Breast epithelium (tissue), 4 donors: Measurements from ENCODE around the gene ZSCAN5A. TPM values are rescaled to one million over a fixed set of nuclear protein-coding genes. Genes with fewer than 3 reads are reported as not detected.

Experiments
- DNase-seq, 2 donors: peaks; one replicate each; pipeline ENCODE4 v3.0.0-alpha.2; 2019; ENCODE audit warnings: low spot score in 2 of 2
- H3K27ac ChIP-seq, 2 donors: fragments of 200-600 bp; sonication (generic) in 1 of 2; one replicate each; pipeline ENCODE4 v1.5.1; 2016 to 2019; ENCODE audit warnings: mild to moderate bottlenecking in 1 of 2
- H3K27me3 ChIP-seq, 2 donors: fragments of 200-600 bp; sonication (generic) in 1 of 2; one replicate each; pipeline versions ENCODE4 v1.5.1 to v1.6.0; 2017 to 2019; ENCODE audit warnings: control low read depth in 1 of 2, mild to moderate bottlenecking in 1 of 2
- H3K36me3 ChIP-seq: fragments of 200-600 bp; one replicate; pipeline ENCODE4 v1.5.1; 2019
- H3K4me1 ChIP-seq, 2 donors: fragments of 200-600 bp; sonication (generic); one replicate each; pipeline ENCODE4 v1.5.1; 2016 to 2019; ENCODE audit warnings: control low read depth in 1 of 2
- H3K4me3 ChIP-seq, 3 donors: fragments of 200-600 bp; sonication (generic); 1 replicate in 2 of 3; 2 replicates in 1 of 3; pipeline ENCODE4 v1.5.1; 2016 to 2019; ENCODE audit warnings: mild to moderate bottlenecking in 3 of 3, moderate library complexity in 2 of 3
- H3K9me3 ChIP-seq, 2 donors: fragments of 200-600 bp; sonication (generic) in 1 of 2; one replicate each; pipeline ENCODE4 v1.5.1; 2016 to 2019; ENCODE audit warnings: control low read depth in 1 of 2
- POLR2A ChIP-seq: fragments of 450-650 bp; IDR thresholded peaks from one replicate; pipeline ENCODE4 v1.6.1; 2016; ENCODE audit warnings: antibody characterized with exemption, mild to moderate bottlenecking, moderate library complexity
- POLR2AphosphoS5 ChIP-seq, 3 donors: sonication (generic); formaldehyde crosslinking; IDR thresholded peaks; one replicate each; pipeline ENCODE4 v1.6.1; 2017; ENCODE audit warnings: antibody characterized with exemption in 3 of 3
- intact Hi-C: fragments of 100-400 bp; cut with DNase I; formaldehyde crosslinking; loops from one replicate; pipeline ENCODE4 v1.15.1; 2023; ENCODE audit warnings: low total_unique reads
- total RNA-seq, 3 donors: library from RNA; depleted of rRNA; stranded (reverse); fragments of >200 nt; gene quantifications; one replicate each; pipeline ENCODE4 v1.1.0, GENCODE V29; 2016
- TF ChIP-seq, protein P1 (sequence below), 3 donors: fragments of 450-650 bp; IDR thresholded peaks; one replicate each; pipeline ENCODE4 v1.5.1; 2016 to 2017; ENCODE audit warnings: antibody characterized with exemption in 3 of 3, mild to moderate bottlenecking in 3 of 3, moderate library complexity in 3 of 3

ZSCAN5A gene
- total RNA-seq, 3 donors from 2014 or later: 6.2 to 13.3 (median 12.5) TPM

GRCh38 chr19:56174086-56174485 is 140.6 kb downstream of the ZSCAN5A start:
- Histone ChIP-seq H3K4me3 (no peak overlapping the region), H3K27me3 (peaks cover 0 to 18% of the 10 kb centered on the region in 2 donors), H3K27ac (no peak overlapping the region), H3K9me3 (no peaks in the 10 kb centered on the region), H3K36me3 (no peaks in the 10 kb centered on the region), H3K4me1 (no peaks in the 10 kb centered on the region)
- intact Hi-C loops: no loop called here
- TF ChIP-seq POLR2AphosphoS5 (IDR thresholded peaks at IDR 0.05) (no peak), POLR2A (no peak)
- TF ChIP-seq, protein P1, sequence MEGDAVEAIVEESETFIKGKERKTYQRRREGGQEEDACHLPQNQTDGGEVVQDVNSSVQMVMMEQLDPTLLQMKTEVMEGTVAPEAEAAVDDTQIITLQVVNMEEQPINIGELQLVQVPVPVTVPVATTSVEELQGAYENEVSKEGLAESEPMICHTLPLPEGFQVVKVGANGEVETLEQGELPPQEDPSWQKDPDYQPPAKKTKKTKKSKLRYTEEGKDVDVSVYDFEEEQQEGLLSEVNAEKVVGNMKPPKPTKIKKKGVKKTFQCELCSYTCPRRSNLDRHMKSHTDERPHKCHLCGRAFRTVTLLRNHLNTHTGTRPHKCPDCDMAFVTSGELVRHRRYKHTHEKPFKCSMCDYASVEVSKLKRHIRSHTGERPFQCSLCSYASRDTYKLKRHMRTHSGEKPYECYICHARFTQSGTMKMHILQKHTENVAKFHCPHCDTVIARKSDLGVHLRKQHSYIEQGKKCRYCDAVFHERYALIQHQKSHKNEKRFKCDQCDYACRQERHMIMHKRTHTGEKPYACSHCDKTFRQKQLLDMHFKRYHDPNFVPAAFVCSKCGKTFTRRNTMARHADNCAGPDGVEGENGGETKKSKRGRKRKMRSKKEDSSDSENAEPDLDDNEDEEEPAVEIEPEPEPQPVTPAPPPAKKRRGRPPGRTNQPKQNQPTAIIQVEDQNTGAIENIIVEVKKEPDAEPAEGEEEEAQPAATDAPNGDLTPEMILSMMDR (IDR thresholded peaks at IDR 0.05): no peak
- no peak for DNase-seq

Other genes with a start within 250 kb of the ZSCAN5A start
- gene ZNF787, start 193.5 kb downstream of the ZSCAN5A start, total RNA-seq: 10 to 100 TPM; 10.2 to 11.1 (median 10.4) TPM
- gene ZNF444, start 173.6 kb downstream of the ZSCAN5A start, total RNA-seq: 10 to 100 TPM; 13.9 to 38.5 (median 33.1) TPM
- not detected for gene GALP, start 138.8 kb downstream of the ZSCAN5A start, total RNA-seq
- gene ZSCAN5B, start 117.1 kb downstream of the ZSCAN5A start, total RNA-seq: not detected
- gene ZSCAN5C, start 112.6 kb downstream of the ZSCAN5A start, total RNA-seq: not detected
- 1 to 10 TPM in 1 of 3 donors, not detected in 2; 1.3 TPM for gene EDDM13, start 42.1 kb downstream of the ZSCAN5A start, total RNA-seq
- 1 to 10 TPM; 4.3 to 9.5 (median 8.2) TPM for gene ZNF582, start 78.7 kb upstream of the ZSCAN5A start, total RNA-seq
- gene ZNF583, start 89.5 kb upstream of the ZSCAN5A start, total RNA-seq: 1 to 10 TPM; 4.0 to 8.8 (median 5.2) TPM
- gene ZNF667, start 162.5 kb upstream of the ZSCAN5A start, total RNA-seq: 1 to 10 TPM; 2.9 to 10.0 (median 6.2) TPM
- 10 to 100 TPM in 1 of 3 donors, 1 to 10 TPM in 2; 5.9 to 12.0 (median 8.2) TPM for gene ZNF471, start 193.0 kb upstream of the ZSCAN5A start, total RNA-seq
- gene ZFP28, start 224.1 kb upstream of the ZSCAN5A start, total RNA-seq: 10 to 100 TPM; 12.3 to 13.0 (median 12.5) TPM